CD4-positive, alpha-beta T cell treated with Interleukin-6 for 4 hours (primary cell): Measurements from ENCODE around the gene TBL1X.
"Not testable (repeated sequence)": the region's sequence is repeated elsewhere in the genome, so short reads cannot be mapped to it uniquely, and the experiment has no call there.

Experiments
- DNase-seq: peaks from one replicate; pipeline ENCODE4 v3.0.0-alpha.2; 2020; ENCODE audit warnings: mixed read lengths

Gene TBL1X

GRCh38 chrX:9464435-9465371, at the start of gene TBL1X:
TSS of gene TBL1X (plus strand) at chrX:9465058. CDS start at chrX:9653587, 188,529 bp downstream.
- DNase-seq = peak; percentile 67

- no peak for DNase-seq
These were observed 48.1 kb upstream of the TBL1X start for GRCh38 chrX:9416562-9417348.

DNA sequence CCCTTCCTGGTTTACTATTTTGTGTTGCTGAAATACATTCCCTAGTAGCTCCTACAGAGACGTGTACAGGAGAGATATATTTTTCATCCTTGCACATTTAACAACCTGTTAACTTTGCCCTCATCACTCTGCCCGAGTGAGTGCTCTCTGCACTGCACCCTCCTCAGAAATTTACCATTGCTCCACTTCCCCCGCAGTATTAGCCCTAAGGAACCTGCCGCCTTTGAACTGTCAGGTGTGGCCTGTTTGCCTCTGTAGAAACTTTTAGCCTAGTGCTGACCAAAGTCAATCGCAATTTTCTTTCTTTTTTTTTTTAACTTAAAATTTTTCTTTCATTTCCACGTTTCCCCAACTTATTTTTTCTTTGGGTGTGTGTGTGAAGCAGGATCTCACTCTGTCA, 46.6 kb upstream of the TBL1X start:
- no peak for DNase-seq

DNA sequence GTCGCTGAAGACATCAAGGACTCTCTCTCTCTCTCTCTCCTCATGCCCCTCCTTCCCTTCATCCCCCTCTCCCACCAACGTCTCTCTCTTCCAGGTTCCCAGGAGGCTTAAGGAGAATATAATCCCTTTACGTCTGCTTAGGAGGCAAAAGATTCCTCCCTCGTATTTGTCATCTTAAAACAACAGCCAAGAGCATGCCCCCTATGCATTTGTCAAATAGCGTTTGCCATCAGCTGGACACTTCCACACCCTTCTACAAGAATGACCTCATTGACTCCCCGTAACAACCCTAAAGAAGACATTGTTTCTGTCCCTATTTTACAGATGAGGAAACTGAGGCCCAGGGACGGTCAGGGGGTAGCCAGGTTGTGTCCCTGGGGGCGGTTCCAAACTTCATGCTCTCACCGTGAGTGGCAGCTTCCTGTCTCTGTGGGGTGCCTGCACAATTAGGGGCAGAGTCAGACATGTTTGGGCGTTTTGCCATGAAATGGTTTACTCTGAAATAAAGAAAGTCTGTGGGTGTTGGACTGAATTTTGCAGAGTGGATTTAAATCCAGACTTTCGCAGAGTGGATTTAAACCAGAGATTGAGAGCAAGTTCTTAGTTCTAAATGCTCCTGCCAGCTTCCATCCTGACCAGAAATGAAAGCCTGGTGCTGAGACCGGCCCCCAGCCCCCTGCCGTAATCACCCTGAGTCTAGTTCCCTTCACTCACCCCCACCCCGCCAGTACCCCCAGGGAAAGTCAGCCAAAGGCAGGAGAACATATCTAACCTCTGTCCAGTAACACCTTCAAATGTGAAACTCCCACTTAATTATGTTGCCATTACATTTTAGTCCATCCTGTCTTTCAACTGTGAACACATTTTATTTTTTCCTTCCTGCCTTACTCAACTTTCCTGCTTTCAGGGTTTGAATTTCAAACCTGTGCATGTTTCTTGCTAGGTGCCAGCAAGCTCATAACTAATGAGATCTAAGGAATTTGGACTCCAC, 44.3 kb upstream of the TBL1X start:
- DNase-seq = no peak

- DNase-seq = no peak
These were observed 35.1 kb upstream of the TBL1X start for GRCh38 chrX:9429767-9430166.

DNA sequence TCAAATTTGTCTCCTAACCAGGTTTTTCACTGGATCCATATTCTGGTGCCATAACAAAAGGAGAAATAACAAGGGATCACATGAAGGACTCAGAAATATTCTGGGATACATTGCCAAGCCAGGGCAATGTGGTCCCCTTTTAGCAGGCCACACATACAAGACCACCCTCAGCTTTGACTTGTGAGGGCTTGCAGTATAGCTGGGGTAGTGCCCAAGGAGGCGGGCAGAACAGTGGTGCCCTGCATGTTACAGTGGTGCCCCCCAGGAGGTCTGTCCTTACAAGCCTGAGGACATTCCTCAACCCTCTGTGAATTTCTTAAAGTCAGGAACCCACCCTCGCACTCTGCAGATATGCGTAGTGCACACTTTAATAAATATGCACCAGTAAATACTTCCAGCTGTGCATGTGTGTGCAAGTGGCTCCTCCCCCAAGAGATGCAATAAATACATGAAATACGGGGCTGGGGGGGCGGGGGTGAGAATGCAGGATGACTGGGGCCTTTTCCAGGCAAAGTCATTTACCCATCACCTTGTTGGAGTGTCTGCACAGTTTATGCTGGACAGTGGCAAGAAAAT, 34.4 kb upstream of the TBL1X start:
- DNase-seq = no peak

DNA sequence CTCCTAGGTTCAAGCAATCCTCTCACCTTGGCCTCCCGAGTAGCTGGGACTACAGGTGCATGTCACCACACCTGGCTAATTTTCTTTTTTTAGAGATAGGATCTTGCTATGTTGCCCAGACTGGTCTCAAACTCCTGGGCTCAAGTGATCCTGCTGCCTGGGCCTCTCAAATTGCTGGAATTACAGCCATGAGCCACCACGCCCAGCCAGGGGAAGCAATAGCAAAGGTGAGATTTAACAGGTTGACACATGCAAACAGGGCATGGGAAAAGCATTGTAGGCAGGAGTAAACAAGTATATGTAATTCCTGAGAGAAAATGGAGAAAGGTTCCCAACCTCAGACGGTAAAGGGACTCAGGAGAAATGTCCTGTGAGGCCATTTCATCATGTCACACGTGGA, 33.6 kb upstream of the TBL1X start:
- DNase-seq = no peak

DNA sequence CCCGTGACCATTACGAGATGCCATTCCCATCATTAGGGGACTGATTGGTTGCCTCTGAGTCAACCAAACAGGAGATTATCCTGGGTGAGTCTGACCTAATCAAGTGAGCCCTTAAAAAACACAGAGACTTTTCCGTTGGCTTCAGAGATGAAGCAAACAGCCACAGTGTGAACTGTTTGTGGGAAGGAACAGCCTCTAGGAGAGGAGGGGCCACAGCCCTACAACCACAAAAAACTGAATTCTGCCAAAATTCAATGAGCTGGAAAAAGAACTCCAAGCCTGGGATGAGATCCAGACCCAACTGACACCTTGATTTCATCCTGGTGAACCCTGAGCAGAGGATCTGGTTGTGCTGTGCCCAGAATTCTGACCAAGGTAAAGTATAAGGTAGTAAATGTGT, 31.3 kb upstream of the TBL1X start:
- DNase-seq = no peak

- no peak for DNase-seq
These were observed 30.8 kb upstream of the TBL1X start for GRCh38 chrX:9434051-9434550.

DNA sequence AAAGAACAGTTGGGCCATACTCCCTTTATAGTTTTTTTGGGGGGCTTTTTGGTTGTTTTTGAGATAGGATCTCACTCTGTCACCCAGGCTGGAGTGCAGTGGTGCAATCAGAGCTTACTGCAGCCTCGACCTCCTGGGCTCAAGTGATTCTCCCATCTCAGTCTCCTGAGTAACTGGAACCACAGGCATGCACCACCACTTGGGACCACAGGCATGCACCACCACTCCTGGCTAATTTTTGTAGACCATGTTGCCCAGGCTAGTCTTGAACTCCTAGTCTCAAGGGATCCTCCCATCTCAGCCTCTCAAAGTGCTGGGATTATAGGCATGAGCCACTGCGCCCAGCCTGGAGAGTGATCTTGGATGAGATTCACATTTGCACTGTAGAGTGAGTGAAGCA, 29.8 kb upstream of the TBL1X start:
- not testable (repeated sequence) for DNase-seq

DNA sequence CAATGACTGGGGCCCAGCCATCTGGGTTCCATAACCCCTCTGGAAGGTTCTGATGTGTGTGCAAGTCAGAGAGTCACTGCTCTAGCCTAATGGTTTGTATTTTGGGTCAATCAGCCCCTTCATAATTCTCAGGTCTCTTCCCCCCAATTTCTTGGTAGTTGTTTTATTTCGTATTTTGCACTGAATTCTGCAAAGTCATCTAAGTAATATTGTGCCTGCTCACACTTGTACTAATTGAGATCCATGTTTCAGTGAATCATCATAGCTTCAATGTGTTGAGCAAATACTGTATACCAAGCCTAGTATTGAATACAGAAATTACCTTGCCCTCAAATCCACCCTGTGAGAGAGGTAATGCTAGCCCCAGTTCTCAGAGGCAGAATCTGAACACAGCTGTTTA, 28.0 kb upstream of the TBL1X start:
- no peak for DNase-seq

GRCh38 chrX:9438933-9439494, 25.8 kb upstream of the TBL1X start:
- DNase-seq = no peak

DNA sequence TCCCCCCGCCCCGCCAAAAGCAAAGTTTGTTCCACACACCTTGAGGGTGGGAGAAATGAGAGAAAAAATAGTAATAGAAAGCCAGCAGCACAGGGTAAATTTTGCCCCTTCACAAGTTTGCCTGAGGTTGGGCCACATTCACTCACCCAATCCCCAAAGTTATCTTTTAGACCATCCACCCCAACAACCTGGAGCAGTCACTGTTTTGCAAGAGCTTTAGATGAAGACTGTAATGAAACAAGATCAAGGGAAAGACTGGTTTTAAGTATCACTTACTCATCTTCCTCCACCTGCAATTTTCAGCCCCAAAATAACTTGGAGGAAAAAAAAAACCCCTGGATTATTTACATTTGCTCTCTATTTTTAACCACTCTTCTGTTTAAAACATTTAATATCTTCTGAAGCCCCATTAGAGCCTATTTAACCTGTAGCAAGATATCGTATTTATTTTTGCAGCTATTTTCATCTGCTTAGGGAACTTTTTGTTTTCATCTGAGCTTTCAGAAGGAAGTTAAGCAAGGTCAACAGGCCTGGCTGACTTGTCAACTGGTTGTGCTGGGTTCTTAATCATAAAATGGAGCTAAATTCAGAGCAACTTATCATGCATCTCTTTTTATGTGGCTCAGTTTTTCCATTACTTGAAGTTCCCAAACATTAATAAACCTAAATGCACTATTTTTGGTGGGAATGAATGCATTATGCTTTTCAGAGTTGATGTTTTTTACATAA, 24.6 kb upstream of the TBL1X start:
- DNase-seq = no peak

DNA sequence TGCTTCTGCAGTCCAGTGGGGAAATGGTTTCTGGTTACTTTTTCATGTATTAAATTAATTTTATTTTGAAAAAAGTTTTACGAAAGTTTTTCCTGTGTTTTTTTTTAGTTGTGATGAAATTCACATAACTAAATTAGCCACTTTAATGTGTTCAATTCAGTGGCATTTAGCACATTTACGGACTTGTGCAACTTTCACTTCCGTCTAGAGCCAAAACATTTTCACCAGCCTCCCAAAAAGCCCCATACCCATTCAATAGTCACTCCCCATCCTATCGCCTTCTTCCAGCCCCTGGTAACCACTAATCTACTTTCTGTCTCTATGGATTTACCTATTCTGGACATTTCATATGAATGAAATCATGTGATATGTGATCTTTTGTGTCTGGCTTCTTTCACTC, 22.8 kb upstream of the TBL1X start:
- no peak for DNase-seq

- DNase-seq = no peak
These were observed 21.5 kb upstream of the TBL1X start for GRCh38 chrX:9443327-9443726.

DNA sequence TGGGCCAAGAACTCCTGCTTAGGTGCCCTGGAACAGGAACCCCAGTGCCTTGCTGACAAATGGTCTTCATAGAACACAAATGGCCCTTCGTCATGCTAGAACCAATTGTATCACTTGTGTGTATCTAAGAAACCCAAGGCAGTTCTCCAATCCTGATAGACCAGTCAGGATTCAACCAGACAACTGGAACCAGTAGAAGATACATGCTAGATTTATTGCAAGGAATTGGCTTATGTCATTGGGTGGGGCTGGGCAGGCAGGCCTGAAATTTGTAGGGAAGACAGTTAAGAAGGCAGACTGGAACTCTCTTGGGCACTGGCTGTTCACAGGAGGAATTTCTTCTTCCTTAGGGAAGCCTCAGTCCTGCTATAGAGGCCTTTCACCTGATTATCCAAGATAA, 17.0 kb upstream of the TBL1X start:
- no peak for DNase-seq

- DNase-seq = peak; percentile 20
These were observed 8.4 kb upstream of the TBL1X start for GRCh38 chrX:9456250-9457074.

GRCh38 chrX:9458034-9458433, 6.8 kb upstream of the TBL1X start:
- not testable (repeated sequence) for DNase-seq

DNA sequence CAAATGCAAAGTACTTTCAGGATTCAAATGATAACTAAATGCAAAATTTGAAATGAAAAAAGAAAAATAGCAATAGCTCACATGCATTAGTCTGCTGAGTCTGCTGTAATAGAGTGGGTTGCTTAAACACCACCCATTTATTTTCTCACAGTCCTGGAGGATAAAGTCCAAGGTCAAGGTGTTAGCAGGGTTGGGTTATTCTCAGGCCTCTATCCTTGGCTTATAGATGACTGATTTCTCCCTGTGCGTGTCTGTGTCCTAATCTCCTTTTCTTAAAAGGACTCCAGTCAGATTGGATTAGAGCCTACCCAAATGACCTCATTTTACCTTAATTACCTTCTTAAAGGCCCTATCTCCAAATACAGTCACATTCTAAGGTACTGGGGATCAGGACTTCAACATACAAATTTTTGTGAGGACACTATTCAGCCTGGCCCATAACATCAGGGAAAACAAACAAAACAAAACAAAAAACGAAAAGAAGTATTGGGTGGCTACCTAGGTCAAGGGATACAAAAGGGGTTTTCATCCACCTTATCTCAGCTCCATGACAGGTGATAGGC, 6.3 kb upstream of the TBL1X start:
- no peak for DNase-seq
